Measurements from ENCODE around the gene SLCO3A1. TPM values are rescaled to one million over a fixed set of nuclear protein-coding genes. Genes with fewer than 3 reads are reported as not detected.

The SLCO3A1 gene
- total and polyA plus RNA-seq, 2 of the 8 experiments (the other 6 are each of a cell fraction or from before 2014, with no cell fraction given): 15.1 to 20.4 TPM

GRCh38 chr15:92159906-92160841, 306.7 kb downstream of the SLCO3A1 start:
- Histone ChIP-seq H4K8ac (ENCODE audit: extremely low read depth, insufficient read depth, low read length) (no peak overlapping the region), H3K36me3 (ENCODE audit: control insufficient read depth in 2 of 4, insufficient read depth in 4 of 4, low read length in 3 of 4) (no peaks in the 10 kb centered on the region), H3K4me1 (replicated peaks in 1 of 4; ENCODE audit: control insufficient read depth in 3 of 4, insufficient read depth in 4 of 4, low read length in 3 of 4) (peaks cover 19 to 41% (median 37%) of the 10 kb centered on the region in 4 experiments), H3K9ac (replicated peaks in 1 of 4; ENCODE audit: extremely low read depth in 1 of 4, low read depth in 3 of 4, low read length in 3 of 4) (peak overlapping the region in 2 of 4 experiments; percentile 44 to 46; a peak in 4 of 7 replicates), H3K14ac (ENCODE audit: insufficient read length) (no peak overlapping the region), H2AFZ (ENCODE audit: low read length) (no peak overlapping the region), H2AK5ac (ENCODE audit: low read depth, low read length) (0 out of 2 replicates have a peak overlapping the region, but pooled peaks have one; percentile 39), H3K4me2 (ENCODE audit: insufficient read depth in 1 of 2, low read depth in 2 of 2, low read length in 2 of 2) (peak overlapping the region; percentile 54 to 70), H2BK20ac (ENCODE audit: low read length) (peak overlapping the region; percentile 88), H3K4ac (replicated peaks; ENCODE audit: insufficient read length, low read depth, low read length) (peak overlapping the region; percentile 4), H2BK120ac (replicated peaks; ENCODE audit: low read depth, low read length) (no peak overlapping the region), H3K27me3 (replicated peaks in 1 of 4; ENCODE audit: control insufficient read depth in 3 of 4, extremely low read depth in 1 of 4, insufficient read depth in 3 of 4, low read length in 3 of 4) (no peaks in the 10 kb centered on the region), H2BK15ac (ENCODE audit: low read length) (no peak overlapping the region), H2BK12ac (ENCODE audit: low read depth, low read length) (peak overlapping the region; percentile 96), H2BK5ac (ENCODE audit: low read depth, low read length) (peak overlapping the region; percentile 90), H4K20me1 (replicated peaks in 1 of 2; ENCODE audit: control insufficient read depth in 1 of 2, insufficient read depth in 2 of 2, low read length in 2 of 2) (no peaks in the 10 kb centered on the region), H3K23ac (ENCODE audit: insufficient read length) (no peak overlapping the region), H3K79me2 (ENCODE audit: control insufficient read depth in 1 of 2, insufficient read depth in 2 of 2, low read length in 2 of 2) (no peaks in the 10 kb centered on the region), H3K79me1 (ENCODE audit: low read depth, low read length) (no peaks in the 10 kb centered on the region), H3K23me2 (ENCODE audit: low read depth, low read length) (no peaks in the 10 kb centered on the region; the same call in 1 of the 2 replicates), H3K56ac (replicated peaks; ENCODE audit: insufficient read length, low read depth, low read length) (no peak overlapping the region), H3K4me3 (ENCODE audit: extremely low read depth in 1 of 4, insufficient read depth in 2 of 4, low read depth in 3 of 4, low read length in 4 of 4) (peak overlapping the region in 1 of 4 experiments; percentile 31; a peak in 2 of 8 replicates), H3K18ac (ENCODE audit: extremely low read depth, low read length) (peak overlapping the region; percentile 51; the same call in 1 of the 2 replicates), H4K91ac (replicated peaks; ENCODE audit: insufficient read length, low read length) (peak overlapping the region; percentile 31), H3K27ac (ENCODE audit: low read depth, low read length) (peak overlapping the region; percentile 76), H3K9me3 (ENCODE audit: insufficient read depth in 2 of 2, low read depth in 1 of 2, low read length in 1 of 2) (no peaks in the 10 kb centered on the region), H4K5ac (ENCODE audit: insufficient read length, low read depth, low read length) (peak overlapping the region; percentile 18)
- no peak for DNase-seq (ENCODE audit: low read depth in 1 of 2, low spot score in 2 of 2)
- no peak for FAIRE-seq
- POLR2A ChIA-PET (ENCODE audit: partially characterized antibody): interaction anchor here (0.8 to 2.2 kb wide), 10 partner anchors 9 to 103 kb away, joined by 3 to 8 read pairs (median 4); no protein-coding TSS in a partner anchor
- 44% methylated on average over 15 of the region's 15 CpGs; no CpG with 5 or more reads in 1 of the 2 experiments for WGBS, 2 experiments (ENCODE audit: extremely low coverage in 1 of 2, insufficient coverage in 1 of 2, insufficient read length in 1 of 2, insufficient replicate concordance in 2 of 2, low coverage in 1 of 2, low lambda C conversion rate in 2 of 2, missing lambda C conversion rate in 1 of 2)
- CTCF ChIA-PET (ENCODE audit: partially characterized antibody): interaction anchor here (1.0 to 1.5 kb wide), 6 partner anchors 11 to 61 kb away, joined by 3 to 5 read pairs (median 4); no protein-coding TSS in a partner anchor
- TF ChIP-seq TEAD4 (IDR thresholded peaks at IDR 0.05; ENCODE audit: low read depth, low read length) (0 out of 2 replicates have a peak, but pooled peaks have one; percentile 39), CBX8 (IDR thresholded peaks at IDR 0.05; ENCODE audit: borderline replicate concordance, low read depth, low read length) (no peak), RAD21 (IDR thresholded peaks at IDR 0.05 in 1 of 2, conservative IDR thresholded peaks at IDR 0.05 in 1 of 2; ENCODE audit: low read depth in 2 of 2, low read length in 2 of 2) (no peak; a peak in 1 of 4 replicates), CHD2 (IDR thresholded peaks at IDR 0.05; ENCODE audit: low read length) (peak; percentile 17; the same call in 1 of the 2 replicates), RBBP5 (IDR thresholded peaks at IDR 0.05; ENCODE audit: borderline replicate concordance, low read depth, low read length) (peak; percentile 49; the same call in 1 of the 2 replicates), SP1 (IDR thresholded peaks at IDR 0.05; ENCODE audit: low read depth, low read length) (peak; percentile 67), POLR2A (IDR thresholded peaks at IDR 0.05; ENCODE audit: control extremely low read depth in 1 of 2, low read depth in 2 of 2, low read length in 2 of 2) (peak in 1 of 2 experiments; percentile 23; a peak in 2 of 3 replicates), POU5F1 (IDR thresholded peaks at IDR 0.05; ENCODE audit: low read depth, low read length) (peak; percentile 56; the same call in 1 of the 2 replicates), RXRA (IDR thresholded peaks at IDR 0.05; ENCODE audit: insufficient read depth, low read depth, low read length) (no peak), TAF1 (IDR thresholded peaks at IDR 0.05; ENCODE audit: low read depth, low read length) (0 out of 2 replicates have a peak, but pooled peaks have one; percentile 14), TCF12 (IDR thresholded peaks at IDR 0.05; ENCODE audit: low read depth, low read length) (peak; percentile 97)
